GM19025 (cell line): ENCODE measurements around the gene KIF12.

Experiments used
- ATAC-seq: cut with Tn5 transposase; IDR thresholded peaks from one replicate; pipeline ENCODE4 v1.9.1; 2021; ENCODE audit warnings: mild to moderate bottlenecking, low read depth, moderate library complexity; ENCODE audit not compliant: unreplicated experiment

KIF12 gene

DNA sequence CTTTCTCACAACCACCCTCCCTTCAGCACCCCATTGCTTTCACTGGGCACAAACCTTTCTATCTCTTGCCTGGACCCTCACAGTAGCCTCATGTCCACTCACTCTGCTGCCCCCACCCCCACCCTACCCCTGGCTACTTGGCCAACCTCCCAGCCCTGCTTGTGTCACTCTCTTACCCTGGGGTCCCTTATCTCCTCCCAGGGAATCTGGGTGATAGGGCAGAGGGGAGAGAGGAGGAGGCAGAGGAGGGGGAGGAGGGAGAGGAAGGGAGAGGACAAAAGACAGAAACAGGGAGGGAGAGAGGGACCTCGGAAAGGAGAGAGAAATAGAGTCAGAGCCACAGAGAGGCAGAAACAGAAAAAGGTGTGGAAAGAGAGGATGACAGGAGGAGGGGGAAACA lies 25.0 kb upstream of the KIF12 start:
- no peak for ATAC-seq

DNA sequence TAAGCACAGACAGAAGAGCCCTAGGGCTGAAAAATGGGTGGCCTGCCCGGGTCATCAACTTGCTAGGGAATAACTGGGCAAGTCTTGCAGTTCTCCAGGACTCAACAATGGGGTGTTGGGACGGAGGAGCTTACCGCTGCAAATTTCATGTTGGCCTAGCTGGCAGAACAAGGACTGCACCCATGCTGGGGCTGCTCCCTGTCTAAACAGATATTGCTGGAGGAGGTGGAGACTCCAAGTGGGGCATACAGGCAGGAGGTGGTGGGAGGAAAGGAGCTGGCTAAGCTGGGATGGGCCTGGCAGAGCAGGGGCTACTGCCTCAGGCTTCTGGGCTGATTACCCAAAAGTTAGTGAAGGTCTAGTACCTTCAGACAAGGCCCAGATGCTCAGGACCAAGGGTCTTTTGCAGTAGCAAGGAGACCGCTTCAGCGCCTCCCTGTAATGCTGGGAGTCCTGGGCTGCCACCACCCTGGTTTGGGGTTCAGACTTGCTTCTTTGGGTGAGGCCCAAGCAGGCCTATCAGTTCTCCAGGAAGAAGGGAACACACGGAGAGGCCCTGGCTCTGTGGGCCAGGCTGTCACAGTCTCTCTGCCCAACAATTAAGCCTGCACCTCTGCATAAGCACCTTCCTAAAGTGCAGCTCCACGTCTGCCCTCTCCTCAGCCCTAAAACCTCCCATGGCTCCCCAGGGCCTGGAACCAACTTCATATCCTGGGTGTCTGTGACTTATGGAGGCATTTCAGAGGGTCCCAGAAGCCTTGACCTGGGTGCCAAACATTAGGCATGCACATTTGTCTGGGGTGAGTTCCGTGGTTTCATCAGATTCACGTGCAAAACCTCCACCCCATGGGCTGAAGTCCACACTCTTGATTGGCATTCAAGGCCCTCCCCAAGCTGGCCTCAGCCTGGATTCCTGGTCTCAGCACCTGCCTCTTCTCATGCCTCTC lies 24.2 kb upstream of the KIF12 start:
- no peak for ATAC-seq

DNA sequence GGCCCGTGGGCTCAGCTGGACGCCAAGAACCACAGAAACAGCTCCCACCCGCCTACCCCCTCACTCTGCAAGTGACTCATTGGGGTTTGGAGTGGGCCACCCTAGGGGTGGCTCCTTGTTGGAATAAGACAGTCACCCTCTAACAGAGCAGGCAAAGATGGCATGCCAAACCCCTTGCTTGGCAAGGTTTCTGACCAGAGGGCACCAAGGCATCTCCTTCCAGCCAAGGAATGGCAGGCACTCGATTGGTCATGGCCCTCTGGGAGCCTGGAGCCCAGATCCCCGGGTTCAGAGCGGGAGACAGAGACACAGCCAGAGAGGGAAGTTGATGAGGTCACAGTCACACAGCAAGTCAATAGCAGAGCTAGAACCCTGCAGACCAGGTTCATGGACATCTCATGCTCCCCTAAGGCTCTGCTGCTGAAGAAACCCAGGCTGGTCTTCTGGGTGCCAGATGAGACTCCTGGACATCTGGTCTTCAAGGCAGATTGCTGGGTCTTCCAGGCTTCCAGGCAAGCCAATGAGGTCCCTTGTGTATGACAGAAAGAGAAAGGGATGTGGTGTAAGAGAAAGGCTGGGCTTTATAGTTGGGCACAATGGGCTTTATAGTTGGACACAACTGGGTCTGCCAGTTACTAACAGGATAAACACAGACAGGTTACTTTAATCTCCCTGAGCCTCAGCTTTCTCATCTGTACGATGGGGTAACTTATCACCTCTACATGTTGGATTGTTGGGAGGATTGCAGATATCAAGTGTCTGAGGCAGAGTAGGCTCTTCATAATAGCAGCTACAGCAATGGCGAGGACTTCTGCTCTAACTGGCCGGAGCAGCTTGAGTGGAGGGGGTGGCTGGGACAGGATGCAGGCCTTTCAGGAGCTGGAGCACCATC lies 23.3 kb upstream of the KIF12 start:
- ATAC-seq = no peak

DNA sequence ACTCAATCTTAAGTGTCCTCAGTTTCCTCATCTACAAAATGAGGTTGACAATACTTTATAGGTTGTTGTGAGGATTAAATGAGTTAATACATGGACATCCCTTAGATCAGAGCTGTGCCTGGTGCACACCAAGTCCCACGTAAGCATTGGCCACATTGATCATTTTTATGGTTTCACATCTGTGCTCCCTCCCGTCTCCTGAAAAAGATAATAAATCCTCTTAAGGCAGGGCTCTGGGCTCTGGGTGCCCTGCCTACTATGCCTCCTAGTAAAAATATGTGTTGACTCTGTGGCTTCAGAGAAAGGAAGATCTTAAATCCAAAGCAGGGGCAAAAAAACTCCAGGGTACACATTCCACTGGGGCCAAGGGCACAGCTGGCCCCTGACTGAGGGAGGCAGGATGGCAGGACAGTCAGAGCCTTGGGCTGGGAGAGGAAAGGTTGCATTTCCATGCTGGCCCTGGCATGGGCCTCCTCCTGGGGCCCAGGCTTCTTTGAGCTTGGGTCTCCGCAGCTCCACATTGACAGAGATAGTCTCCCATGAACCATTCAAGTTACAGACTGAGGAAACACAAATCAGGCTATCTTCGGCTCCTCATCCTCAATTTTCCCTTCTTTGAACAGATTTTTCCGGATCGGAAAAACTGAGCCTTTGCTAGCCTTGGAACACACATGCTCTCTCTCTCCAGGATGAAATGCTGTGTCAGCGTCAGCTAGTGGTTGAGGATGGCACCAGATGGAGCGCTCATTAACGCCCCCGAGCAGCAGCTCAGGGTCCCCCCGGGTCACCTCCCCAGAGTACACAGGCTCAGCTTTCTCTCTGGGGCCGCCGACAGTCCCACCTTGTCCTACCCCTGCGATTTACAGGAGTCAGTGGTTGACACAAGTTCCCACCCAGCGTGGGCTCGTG lies 22.4 kb upstream of the KIF12 start:
- no peak for ATAC-seq

DNA sequence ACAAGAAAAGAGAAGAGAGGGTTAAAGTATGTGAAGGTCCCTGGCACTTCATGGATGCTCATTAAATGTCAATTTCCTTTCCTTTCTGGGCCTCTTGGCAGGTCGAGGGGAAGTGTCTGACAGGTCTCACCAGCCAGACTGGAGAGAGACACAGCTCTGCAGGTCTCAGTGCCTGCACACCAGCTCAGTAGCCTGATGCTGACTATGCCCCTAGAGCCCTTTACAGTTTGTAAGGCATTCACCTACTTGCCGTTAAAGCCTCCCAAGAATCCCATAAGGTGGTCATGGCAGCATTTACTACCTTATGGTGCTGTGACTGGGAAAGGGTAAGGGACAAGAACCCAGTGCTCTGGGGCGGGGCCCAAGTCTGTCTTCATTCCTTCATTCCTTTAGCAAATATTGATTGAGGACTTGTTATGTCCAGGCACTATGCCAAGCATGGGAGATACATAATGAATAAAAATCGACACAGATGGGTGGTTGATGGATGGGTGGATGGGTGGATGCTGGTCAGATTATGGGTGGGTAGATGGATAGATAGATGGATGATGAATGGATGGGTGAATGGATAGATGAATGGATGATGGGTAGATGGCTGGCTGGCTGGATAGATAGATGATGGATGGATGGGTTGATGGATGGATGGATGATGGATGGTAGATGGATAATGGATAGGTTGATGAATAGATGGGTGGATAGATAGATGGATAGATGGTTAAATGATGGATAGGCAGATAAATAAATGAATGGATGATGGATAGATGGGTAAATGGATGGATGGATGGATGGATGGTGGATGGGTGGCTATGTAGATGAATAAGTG lies 21.3 kb upstream of the KIF12 start:
- ATAC-seq = no peak

DNA sequence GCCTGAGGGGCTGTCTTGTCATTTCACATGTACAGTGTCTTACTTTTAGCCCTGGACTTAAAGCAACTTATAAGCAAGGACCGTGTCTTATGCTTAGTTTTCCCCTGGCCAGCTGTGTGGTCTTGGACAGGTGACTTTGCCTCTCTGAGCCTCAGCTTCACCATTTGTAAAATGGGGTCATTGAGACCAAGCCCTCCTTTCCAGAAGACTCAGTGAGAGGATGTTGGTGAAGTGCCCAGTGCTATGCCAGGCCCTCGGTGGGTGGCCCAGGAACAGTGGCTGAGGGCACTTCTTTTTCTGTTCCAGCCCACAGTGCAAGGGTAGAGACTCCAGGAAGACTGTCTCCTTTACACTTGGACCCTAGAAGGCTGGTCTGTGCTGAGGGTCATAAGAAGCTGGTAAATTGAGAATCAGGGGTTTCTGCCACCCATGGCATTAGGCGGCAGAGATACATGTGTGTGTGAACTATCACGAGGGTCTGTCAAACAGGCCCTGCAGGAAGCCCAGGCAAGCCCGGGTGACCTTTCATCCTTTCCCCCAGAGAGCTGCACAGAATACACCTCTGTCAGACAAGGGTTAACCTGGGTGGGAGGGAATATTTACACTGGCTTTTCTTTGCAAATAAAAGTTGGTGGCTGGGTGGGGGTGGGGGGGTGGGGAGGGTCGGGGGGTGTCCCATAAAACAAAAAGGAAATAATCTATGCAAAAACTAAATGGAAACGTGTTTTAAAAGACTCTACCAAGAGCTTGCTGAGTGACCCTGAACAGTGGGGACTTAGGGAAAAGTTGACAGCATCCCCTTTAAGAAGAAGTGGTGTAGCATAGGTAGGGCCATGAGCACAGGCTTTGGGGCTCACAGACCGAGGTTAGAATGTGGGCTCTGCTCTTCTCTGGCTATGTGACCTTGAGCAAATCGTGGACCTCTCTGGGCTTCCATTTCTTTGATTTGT lies 20.4 kb upstream of the KIF12 start:
- no peak for ATAC-seq

DNA sequence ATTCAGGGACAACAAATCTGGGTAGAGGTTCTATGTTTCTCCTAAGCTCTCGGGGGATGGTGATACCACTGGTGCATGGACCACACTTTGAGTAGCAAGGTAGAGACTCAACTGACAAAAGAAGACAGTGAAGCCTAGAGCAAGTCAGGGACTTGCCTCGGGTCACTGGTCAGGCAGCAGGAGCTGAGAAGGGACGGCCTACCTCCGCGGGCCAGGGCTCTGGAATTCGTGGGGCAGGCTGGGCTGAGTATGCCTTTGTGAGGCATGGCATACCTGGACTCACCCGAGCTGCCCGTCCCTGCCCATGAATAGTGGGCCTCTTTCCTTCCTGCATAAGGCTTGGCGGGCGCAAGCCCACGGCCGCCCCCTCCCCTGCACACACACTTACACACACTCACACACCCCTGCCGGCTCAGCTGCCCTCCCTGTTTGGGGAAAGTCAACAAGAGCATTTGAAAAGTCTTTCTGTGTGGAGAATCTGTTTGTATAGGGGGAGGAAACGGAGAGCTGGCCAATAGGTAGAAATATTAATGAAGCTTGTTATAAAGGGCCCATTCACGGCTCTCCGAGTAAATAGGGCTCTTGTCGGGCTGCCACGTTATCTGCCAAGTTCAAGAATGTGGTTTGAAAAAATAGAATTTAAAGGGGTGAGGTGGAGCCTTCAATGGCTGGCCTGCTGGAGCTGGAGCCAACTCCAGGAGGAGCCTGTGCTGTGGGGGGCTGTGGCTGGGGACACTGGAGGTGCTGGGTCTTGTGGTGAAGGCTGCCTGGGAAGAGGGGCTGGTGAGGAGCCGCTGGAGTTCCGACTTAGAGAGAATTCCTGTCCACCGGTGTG lies 19.1 kb upstream of the KIF12 start:
- ATAC-seq = no peak

DNA sequence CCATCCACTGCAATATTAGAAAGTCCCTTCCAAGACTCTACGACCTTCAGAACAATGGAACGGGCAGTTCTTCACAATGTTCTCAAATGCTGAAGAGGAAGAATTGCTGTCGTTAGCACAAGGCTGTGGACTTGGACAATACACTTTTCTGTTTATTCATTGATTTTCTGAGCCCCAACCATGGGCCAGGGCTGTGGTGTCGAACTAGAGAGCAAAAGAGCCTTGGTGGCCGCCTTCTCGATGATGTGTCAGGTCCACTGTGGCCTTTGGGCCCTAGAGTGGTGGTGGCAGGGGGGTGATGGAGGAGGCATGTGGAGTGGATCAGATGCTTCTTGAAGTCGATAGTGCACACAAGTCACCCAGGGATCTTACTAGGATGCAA lies 18.5 kb upstream of the KIF12 start:
- no peak for ATAC-seq

DNA sequence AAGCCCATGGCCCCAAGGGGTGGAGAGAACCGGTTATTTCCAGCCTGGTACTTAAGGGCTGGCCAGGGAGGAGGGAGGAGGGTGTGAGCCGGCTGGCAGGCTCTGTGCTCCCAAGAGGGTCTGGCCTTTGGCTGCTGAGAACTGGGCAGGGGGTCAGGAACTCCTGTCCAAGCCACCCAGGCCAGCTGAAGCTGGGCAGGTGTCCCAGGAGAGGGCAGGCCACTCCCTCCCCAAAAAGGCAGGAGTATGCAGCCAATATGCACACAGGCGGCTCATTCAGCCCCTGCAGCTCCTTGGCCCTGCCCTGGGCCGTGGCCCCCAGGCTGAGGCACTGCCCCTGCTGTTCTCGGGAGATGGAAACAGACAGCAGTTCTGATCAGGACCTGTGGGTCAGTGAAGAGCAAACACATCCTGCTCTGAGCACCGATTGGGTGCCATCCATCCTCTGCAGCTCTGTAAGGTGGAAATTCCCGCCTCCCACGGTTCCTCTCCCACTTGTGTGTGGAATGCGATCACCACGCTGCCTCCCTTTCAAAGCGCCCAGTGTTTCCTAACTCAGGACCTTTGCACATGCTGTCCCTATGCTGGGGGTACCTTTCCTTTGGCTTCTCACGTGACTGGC lies 17.1 kb upstream of the KIF12 start:
- no peak for ATAC-seq

DNA sequence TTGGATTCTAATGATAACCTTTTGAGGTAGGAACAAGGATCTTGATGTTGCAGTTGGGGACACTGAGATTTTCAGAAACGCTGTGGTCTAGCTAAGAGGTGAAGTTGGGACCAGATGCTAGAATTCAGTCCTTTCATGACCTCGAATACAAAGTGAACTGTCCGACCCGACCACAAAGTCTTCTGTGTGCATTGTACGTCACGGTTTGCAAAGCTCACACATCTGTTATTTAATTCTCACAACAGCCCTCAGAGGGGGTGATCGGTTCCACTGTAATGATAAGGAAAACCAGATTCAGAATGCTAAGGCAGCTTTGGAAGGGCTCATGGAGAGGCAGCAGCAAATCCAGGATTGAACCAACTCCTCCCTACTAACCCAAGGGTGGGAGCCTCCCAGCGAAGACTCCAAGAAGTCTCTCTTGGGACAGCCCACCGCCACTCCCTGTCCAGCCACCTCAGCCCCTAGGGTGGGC lies 16.6 kb upstream of the KIF12 start:
- ATAC-seq = no peak

DNA sequence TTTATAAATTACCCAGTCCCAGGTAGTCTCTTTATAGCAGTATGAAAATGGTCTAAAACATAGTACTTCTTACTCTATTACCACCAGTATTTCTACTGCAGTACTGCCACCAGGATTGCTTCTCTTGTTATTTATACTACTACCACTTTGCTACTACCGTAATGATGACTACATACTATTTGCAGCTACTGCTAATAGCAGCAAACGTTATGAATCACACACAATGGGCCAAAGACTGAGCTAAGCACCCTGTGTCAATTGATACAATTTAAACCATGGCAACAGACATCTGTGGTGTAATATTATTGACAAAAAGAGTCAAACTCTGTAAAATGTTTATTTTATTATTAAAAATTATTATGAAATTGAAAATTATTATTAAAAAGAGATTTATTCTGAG lies 15.3 kb upstream of the KIF12 start:
- ATAC-seq = no peak

DNA sequence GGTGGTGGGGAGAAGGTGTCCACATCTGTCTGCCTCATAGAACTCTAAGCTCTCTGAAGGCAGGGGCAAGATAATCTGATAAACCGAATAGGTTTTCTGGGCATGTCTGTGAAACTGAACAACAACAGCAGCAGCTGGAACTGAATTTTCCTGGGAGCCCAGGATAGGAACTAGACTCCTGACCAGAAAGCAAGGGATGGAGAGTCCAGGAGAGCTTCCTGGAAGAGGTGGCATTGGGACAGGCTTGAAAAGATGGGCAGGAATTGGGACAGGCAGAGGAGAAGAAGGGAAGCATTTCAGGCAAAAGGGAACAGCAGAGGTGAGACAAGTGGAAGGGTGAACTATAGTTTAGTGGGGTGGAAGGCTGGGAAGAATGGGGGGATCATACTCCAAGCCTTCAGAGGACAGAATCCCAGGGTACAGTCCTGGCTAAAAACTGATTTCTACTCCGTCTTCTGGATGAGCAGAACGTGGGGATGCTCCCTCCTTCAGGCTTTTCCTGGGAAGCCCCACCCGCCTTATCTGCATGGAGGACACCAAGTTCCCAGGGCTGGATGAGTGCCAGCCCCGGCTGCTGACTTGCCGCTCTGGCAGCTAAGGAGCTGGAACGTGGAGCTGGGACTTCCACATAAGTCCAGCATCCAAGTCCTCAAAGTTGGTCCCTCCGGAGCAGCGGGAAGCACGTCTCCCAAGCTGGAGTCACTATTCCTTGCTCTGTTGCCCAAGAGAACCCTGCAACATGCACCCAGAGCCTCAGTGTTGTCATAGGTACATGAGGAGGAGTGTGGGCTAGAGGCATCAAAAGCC lies 13.9 kb upstream of the KIF12 start:
- no peak for ATAC-seq

DNA sequence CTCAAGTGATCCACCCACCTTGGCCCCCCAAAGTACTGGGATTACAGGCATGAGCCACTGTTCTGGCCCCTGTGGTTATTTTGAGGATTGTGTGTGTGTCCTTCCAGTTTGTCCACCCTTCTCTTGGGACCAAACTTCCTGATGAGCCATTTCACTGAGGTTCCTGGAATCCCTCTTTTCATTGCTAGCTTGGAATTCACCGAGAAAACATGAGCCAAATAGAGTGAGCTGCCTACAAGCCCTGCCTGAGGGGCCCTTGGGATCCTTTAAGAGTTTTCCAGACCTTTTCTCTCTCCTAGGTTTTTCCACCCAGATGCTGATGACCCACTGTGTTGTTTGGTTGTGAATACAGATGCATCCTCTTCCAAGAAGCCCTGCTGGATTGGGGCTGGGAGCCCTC lies 13.2 kb upstream of the KIF12 start:
- no peak for ATAC-seq

DNA sequence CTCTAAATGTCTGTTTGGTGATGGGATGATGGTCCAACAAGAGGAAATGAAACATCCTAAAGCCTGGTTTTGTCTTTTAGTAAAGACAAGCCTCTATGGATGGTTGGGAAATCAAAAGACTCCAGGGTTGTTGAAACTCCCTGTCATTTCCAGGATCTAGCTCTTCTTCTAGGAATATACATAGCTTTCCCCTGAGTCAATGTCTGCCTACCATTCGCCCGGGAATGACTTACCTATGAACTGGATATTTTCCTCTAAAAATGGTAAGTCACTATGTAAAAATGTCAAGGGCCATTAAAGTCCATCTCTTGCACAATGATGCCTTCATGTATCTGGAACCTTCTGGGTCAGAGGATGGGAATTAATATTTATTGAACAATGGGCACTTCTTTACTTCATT lies 11.1 kb upstream of the KIF12 start:
- no peak for ATAC-seq

DNA sequence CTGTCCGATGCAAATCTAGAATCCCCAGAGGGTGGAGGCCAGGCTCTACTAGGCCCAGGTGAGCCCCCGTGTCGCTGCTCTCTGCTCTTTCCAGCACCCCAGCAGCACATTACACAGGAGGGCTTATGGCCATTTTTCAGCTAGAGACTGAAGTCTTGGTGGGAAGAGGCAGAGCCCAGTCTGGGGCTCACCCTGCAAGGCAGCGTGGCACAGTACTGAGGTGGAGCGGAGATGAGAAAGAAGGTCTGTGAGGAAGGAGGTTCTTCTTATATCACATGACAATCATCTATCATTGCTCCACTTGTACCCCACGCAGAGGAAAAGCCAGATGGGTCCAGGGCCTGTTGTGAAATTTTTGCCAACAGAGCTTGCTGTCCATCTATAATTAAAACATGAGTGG lies 10.0 kb upstream of the KIF12 start:
- ATAC-seq = no peak
